ENCODE data around the gene MYH14.
A peak's percentile ranks its signal among the peaks of the same experiment; 100 is the strongest.

The MYH14 gene

GRCh38 chr19:50310759-50311465 lies 107.5 kb downstream of the MYH14 start:
- H3K4me3 ChIP-seq (ENCODE audit: low read depth, low read length): no peak overlapping the region
- DNase-seq (ENCODE audit: low read depth): no peak

GRCh38 chr19:50311723-50312635 lies 108.6 kb downstream of the MYH14 start:
- no peak for TF ChIP-seq POLR2A (IDR thresholded peaks at IDR 0.05; ENCODE audit: extremely low read depth, insufficient read length)
- no peak for TF ChIP-seq MYC (IDR thresholded peaks at IDR 0.05; ENCODE audit: low read depth, low read length)
- TF ChIP-seq, protein P1, sequence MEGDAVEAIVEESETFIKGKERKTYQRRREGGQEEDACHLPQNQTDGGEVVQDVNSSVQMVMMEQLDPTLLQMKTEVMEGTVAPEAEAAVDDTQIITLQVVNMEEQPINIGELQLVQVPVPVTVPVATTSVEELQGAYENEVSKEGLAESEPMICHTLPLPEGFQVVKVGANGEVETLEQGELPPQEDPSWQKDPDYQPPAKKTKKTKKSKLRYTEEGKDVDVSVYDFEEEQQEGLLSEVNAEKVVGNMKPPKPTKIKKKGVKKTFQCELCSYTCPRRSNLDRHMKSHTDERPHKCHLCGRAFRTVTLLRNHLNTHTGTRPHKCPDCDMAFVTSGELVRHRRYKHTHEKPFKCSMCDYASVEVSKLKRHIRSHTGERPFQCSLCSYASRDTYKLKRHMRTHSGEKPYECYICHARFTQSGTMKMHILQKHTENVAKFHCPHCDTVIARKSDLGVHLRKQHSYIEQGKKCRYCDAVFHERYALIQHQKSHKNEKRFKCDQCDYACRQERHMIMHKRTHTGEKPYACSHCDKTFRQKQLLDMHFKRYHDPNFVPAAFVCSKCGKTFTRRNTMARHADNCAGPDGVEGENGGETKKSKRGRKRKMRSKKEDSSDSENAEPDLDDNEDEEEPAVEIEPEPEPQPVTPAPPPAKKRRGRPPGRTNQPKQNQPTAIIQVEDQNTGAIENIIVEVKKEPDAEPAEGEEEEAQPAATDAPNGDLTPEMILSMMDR (IDR thresholded peaks at IDR 0.05; ENCODE audit: low read depth, low read length): no peak
- TF ChIP-seq MAX (IDR thresholded peaks at IDR 0.05; ENCODE audit: low read depth, low read length): no peak
- H3K4me3 ChIP-seq (ENCODE audit: low read depth, low read length): no peak overlapping the region
- DNase-seq (ENCODE audit: low read depth): peak; percentile 25

More at GRCh38 chr19:50310759-50311465, 107.5 kb downstream of the MYH14 start:
- TF ChIP-seq MAX (IDR thresholded peaks at IDR 0.05; ENCODE audit: low read depth, low read length) (no peak), MYC (IDR thresholded peaks at IDR 0.05; ENCODE audit: low read depth, low read length) (no peak)
- TF ChIP-seq, protein P1 (IDR thresholded peaks at IDR 0.05; ENCODE audit: low read depth, low read length): no peak

GRCh38 chr19:50312967-50313811 lies 109.8 kb downstream of the MYH14 start:
- no peak overlapping the region for H3K4me3 ChIP-seq (ENCODE audit: low read depth, low read length)
- no peak for DNase-seq (ENCODE audit: low read depth)
- TF ChIP-seq POLR2A (IDR thresholded peaks at IDR 0.05; ENCODE audit: extremely low read depth, insufficient read length): no peak
- TF ChIP-seq MAX (IDR thresholded peaks at IDR 0.05; ENCODE audit: low read depth, low read length): no peak
- TF ChIP-seq, protein P1 (IDR thresholded peaks at IDR 0.05; ENCODE audit: low read depth, low read length): no peak
- TF ChIP-seq MYC (IDR thresholded peaks at IDR 0.05; ENCODE audit: low read depth, low read length): no peak

DNA sequence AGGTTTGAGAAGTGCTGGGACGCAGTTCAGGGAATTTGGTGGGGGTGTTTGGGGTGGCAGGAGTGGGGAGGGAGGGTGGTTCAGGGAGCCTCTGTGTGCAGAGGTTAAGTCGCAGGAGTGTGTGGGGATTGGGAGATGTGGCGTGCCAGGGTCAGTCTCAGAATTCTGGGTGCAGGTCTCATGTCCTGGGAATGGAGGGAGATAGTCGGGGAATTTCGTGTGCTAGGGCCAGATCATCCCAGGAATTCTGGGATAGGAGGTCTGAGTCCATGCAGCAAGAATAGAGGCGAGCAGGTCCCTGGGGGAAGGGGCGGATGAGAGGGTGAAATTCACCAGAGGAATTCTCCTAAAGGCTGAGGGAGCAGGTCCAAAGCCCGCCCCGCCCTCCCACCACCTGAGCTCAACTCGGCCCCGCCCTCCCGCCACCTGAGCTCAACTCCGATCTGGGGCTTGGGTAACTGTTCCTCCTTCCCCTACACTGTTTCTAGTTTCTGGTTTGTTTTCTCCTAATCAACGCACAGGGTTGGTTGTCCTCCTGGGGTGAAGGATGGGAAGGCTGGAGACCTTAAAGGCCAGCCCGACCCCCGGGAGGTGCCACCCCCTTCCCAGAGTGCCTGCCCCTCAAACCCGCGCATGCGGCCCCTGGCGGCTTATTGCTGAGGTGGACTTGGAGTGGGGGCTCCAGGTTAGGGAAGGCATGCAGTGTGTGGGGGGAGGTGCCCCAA lies 110.6 kb downstream of the MYH14 start:
- no peak overlapping the region for H3K4me3 ChIP-seq (ENCODE audit: low read depth, low read length)
- TF ChIP-seq MYC (IDR thresholded peaks at IDR 0.05; ENCODE audit: low read depth, low read length) (no peak), MAX (IDR thresholded peaks at IDR 0.05; ENCODE audit: low read depth, low read length) (no peak), POLR2A (IDR thresholded peaks at IDR 0.05; ENCODE audit: extremely low read depth, insufficient read length) (no peak)
- TF ChIP-seq, protein P1 (IDR thresholded peaks at IDR 0.05; ENCODE audit: low read depth, low read length): no peak
- DNase-seq (ENCODE audit: low read depth): no peak
